Caco-2 (cell line): ENCODE measurements around the gene LIFR. TPM values are rescaled to one million over a fixed set of nuclear protein-coding genes. Genes with fewer than 3 reads are reported as not detected.

Experiments
- BruUV-seq: library from RNA; stranded (reverse); fragments of 400-500 nt; replicated peaks from 2 replicates; lab custom pipeline; 2021; lab: Mats Ljungman, UMichigan
- CTCF ChIA-PET: fragments of 300-600 bp; sonication (Branson Sonifier 250); formaldehyde crosslinking; loops from one replicate; lab custom pipeline; 2022; ENCODE audit warnings: antibody characterized with exemption; lab: Charles Lee
- POLR2A ChIA-PET: fragments of 300-600 bp; sonication (Branson Sonifier 250); formaldehyde crosslinking; loops from one replicate; lab custom pipeline; 2022; ENCODE audit warnings: antibody characterized with exemption; lab: Charles Lee
- DNase-seq, 2 experiments: peaks; one replicate each; pipeline versions ENCODE4 v3.0.0 to v3.0.0-alpha.2; 2020 to 2022
- H3K27me3 ChIP-seq: replicated peaks from 2 replicates; pipeline ENCODE4 v1.6.0; 2011; ENCODE audit warnings: low read length; ENCODE audit not compliant: control insufficient read depth, insufficient read depth
- H3K36me3 ChIP-seq: 2 replicates; pipeline ENCODE4 v1.5.1; 2011; ENCODE audit warnings: low read length; ENCODE audit not compliant: control insufficient read depth, insufficient read depth
- H3K4me1 ChIP-seq: fragments of 250-450 bp; sonication (Bioruptor Pico); 2 replicates; pipeline ENCODE4 v1.5.1; 2020; ENCODE audit warnings: mild to moderate bottlenecking
- H3K4me3 ChIP-seq: 2 replicates; pipeline ENCODE4 v1.5.1; 2011; ENCODE audit warnings: low read depth, mild to moderate bottlenecking, control low read depth, low read length
- H3K9me3 ChIP-seq: fragments of 250-450 bp; sonication (Bioruptor Pico); 2 replicates; pipeline ENCODE4 v1.5.1; 2020; ENCODE audit warnings: mild to moderate bottlenecking, moderate library complexity
- H3K27ac Mint-ChIP-seq: one replicate; pipeline ENCODE4 v1.8.0; 2022; ENCODE audit warnings: mixed read lengths; ENCODE audit not compliant: unreplicated experiment
- H3K27me3 Mint-ChIP-seq: one replicate; pipeline ENCODE4 v1.8.0; 2022; ENCODE audit warnings: mixed read lengths; ENCODE audit not compliant: insufficient read depth, unreplicated experiment
- H3K36me3 Mint-ChIP-seq: one replicate; pipeline ENCODE4 v1.8.0; 2022; ENCODE audit warnings: mild to moderate bottlenecking, mixed read lengths; ENCODE audit not compliant: insufficient read depth, unreplicated experiment
- H3K4me1 Mint-ChIP-seq: one replicate; pipeline ENCODE4 v1.8.0; 2022; ENCODE audit warnings: low read depth, mixed read lengths; ENCODE audit not compliant: unreplicated experiment
- H3K4me3 Mint-ChIP-seq: one replicate; pipeline ENCODE4 v1.8.0; 2022; ENCODE audit warnings: mild to moderate bottlenecking, moderate library complexity, mixed read lengths; ENCODE audit not compliant: unreplicated experiment
- H3K9me3 Mint-ChIP-seq: one replicate; pipeline ENCODE4 v1.8.0; 2022; ENCODE audit warnings: mixed read lengths; ENCODE audit not compliant: unreplicated experiment
- intact Hi-C: fragments of 100-400 bp; cut with micrococcal nuclease; formaldehyde crosslinking; loops from one replicate; pipeline ENCODE4 v1.10.0; 2022; ENCODE audit not compliant: unreplicated experiment
- total RNA-seq: library from RNA; stranded (reverse); gene quantifications from 2 replicates; pipeline ENCODE4 v1.2.3, GENCODE V29; 2022
- TF ChIP-seq, protein P1 (sequence below), 2 experiments: fragments of 200-600 bp in 1 of 2; IDR thresholded peaks; 1 replicate in 1 of 2; 2 replicates in 1 of 2; pipeline versions ENCODE4 v1.5.1 to v1.8.0; 2011 to 2022; ENCODE audit warnings: antibody characterized with exemption in 1 of 2, control low read depth in 1 of 2, inconsistent platforms in 1 of 2, low read depth in 1 of 2, low read length in 1 of 2, mild to moderate bottlenecking in 1 of 2, moderate library complexity in 1 of 2; ENCODE audit not compliant: insufficient read depth in 1 of 2, severe bottlenecking in 1 of 2, unreplicated experiment in 1 of 2

LIFR gene
- total RNA-seq, 1 experiment from 2014 or later = 5.1 TPM

DNA sequence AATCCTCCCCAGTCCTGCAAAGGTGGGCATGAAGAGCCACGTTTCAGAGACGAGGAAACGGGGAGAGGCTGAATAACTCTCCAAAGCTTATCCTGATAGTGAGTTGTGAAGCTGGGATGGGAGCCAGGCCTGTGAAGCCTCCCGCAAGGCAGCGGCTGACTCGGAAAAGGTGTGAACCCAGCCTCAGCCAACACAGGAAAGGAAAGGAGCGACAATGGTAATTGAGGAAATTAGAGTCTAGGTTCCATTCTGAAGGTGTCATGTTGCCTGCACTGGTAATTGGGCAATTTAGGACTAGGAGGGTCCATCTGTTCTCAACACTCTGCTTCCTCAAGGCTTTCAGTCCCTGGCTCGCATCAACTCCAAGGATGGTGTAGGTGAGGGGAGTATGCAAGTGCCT lies 83.4 kb downstream of the LIFR start:
- H3K4me3 ChIP-seq = no peak overlapping the region
- no TSS peak for BruUV-seq
- intact Hi-C loops = no loop called here
- Mint-ChIP-seq H3K9me3 (no peaks in the 10 kb centered on the region), H3K27me3 (no peaks in the 10 kb centered on the region), H3K27ac (no peak overlapping the region), H3K4me1 (no peaks in the 10 kb centered on the region), H3K4me3 (no peak overlapping the region), H3K36me3 (no peaks in the 10 kb centered on the region)
- H3K4me1 ChIP-seq = no peaks in the 10 kb centered on the region
- no peaks in the 10 kb centered on the region for H3K27me3 ChIP-seq
- TF ChIP-seq, protein P1, sequence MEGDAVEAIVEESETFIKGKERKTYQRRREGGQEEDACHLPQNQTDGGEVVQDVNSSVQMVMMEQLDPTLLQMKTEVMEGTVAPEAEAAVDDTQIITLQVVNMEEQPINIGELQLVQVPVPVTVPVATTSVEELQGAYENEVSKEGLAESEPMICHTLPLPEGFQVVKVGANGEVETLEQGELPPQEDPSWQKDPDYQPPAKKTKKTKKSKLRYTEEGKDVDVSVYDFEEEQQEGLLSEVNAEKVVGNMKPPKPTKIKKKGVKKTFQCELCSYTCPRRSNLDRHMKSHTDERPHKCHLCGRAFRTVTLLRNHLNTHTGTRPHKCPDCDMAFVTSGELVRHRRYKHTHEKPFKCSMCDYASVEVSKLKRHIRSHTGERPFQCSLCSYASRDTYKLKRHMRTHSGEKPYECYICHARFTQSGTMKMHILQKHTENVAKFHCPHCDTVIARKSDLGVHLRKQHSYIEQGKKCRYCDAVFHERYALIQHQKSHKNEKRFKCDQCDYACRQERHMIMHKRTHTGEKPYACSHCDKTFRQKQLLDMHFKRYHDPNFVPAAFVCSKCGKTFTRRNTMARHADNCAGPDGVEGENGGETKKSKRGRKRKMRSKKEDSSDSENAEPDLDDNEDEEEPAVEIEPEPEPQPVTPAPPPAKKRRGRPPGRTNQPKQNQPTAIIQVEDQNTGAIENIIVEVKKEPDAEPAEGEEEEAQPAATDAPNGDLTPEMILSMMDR (IDR thresholded peaks at IDR 0.05; ENCODE audit: insufficient read depth in 1 of 2, low read depth in 1 of 2, low read length in 1 of 2, severe bottlenecking in 1 of 2, unreplicated experiment in 1 of 2) = no peak
- H3K9me3 ChIP-seq = no peaks in the 10 kb centered on the region
- H3K36me3 ChIP-seq = no peaks in the 10 kb centered on the region
- ChIA-PET POLR2A (no interaction called here), CTCF (interaction anchor here (1.2 kb wide), 1 partner anchor 31 kb away, joined by 3 read pairs; no protein-coding TSS in a partner anchor)
- no peak for DNase-seq

DNA sequence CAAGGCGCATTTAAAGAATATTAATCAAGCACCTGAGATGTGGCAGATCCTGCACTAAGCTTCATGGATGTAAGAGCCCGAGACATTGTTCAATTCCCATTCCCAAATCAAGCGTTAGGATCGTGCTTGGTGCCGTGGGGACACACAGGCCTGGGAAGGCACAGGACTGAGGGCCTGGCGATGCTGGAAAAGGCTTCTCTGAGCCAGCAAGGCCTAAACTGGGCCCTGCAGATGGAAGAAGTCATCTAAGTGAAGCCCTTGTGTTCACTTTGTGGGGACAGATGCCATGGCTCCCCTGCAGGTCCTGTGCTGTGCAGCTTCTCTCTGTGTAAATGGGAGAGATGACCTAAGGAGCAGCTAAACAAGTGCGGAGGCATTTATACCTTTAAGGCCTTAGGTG lies 83.9 kb downstream of the LIFR start:
- H3K36me3 ChIP-seq = no peaks in the 10 kb centered on the region
- no TSS peak for BruUV-seq
- POLR2A ChIA-PET = no interaction called here
- Mint-ChIP-seq H3K9me3 (no peaks in the 10 kb centered on the region), H3K36me3 (no peaks in the 10 kb centered on the region), H3K27ac (no peak overlapping the region), H3K4me3 (no peak overlapping the region), H3K27me3 (no peaks in the 10 kb centered on the region), H3K4me1 (no peaks in the 10 kb centered on the region)
- DNase-seq = no peak
- intact Hi-C loops = no loop called here
- CTCF ChIA-PET = interaction anchor here (1.2 kb wide), 1 partner anchor 31 kb away, joined by 3 read pairs; no protein-coding TSS in a partner anchor
- H3K9me3 ChIP-seq = no peaks in the 10 kb centered on the region
- TF ChIP-seq, protein P1 (IDR thresholded peaks at IDR 0.05; ENCODE audit: insufficient read depth in 1 of 2, low read depth in 1 of 2, low read length in 1 of 2, severe bottlenecking in 1 of 2, unreplicated experiment in 1 of 2) = no peak
- no peaks in the 10 kb centered on the region for H3K4me1 ChIP-seq
- H3K27me3 ChIP-seq = no peaks in the 10 kb centered on the region
- H3K4me3 ChIP-seq = no peak overlapping the region

DNA sequence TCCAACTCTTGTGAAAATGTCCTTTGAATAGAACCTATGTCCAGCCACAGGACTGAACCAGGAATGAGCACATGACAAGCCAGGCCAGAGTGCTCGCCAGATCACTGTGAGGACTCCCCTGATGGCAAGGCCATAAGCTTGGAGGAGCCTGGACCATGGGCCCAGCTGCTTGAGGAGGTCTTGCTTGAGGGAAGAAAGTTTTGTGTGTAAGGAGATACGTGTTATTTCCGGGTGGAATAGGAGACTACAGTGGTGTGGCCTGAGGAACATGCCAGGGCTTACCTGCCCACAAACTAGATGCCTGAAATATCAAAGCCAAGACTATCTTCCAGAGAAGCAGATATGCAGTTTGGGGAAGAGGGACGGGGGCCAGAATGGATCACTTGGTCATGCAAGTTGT lies 84.7 kb downstream of the LIFR start:
- no peaks in the 10 kb centered on the region for H3K36me3 ChIP-seq
- no peak overlapping the region for H3K4me3 ChIP-seq
- H3K27me3 ChIP-seq = no peaks in the 10 kb centered on the region
- DNase-seq = no peak
- H3K9me3 ChIP-seq = no peaks in the 10 kb centered on the region
- no peaks in the 10 kb centered on the region for H3K9me3 Mint-ChIP-seq
- H3K4me3 Mint-ChIP-seq = no peak overlapping the region
- no peaks in the 10 kb centered on the region for H3K27me3 Mint-ChIP-seq
- no peaks in the 10 kb centered on the region for H3K36me3 Mint-ChIP-seq
- H3K4me1 ChIP-seq = no peaks in the 10 kb centered on the region
- TF ChIP-seq, protein P1 (IDR thresholded peaks at IDR 0.05; ENCODE audit: insufficient read depth in 1 of 2, low read depth in 1 of 2, low read length in 1 of 2, severe bottlenecking in 1 of 2, unreplicated experiment in 1 of 2) = no peak
- BruUV-seq = no TSS peak
- H3K4me1 Mint-ChIP-seq = no peaks in the 10 kb centered on the region
- no peak overlapping the region for H3K27ac Mint-ChIP-seq
- ChIA-PET CTCF (no interaction called here), POLR2A (no interaction called here)
- intact Hi-C loops = no loop called here
